NCI-H2196 (cell line): ENCODE data around the gene DOP1B.
A peak's percentile ranks its signal among the peaks of the same experiment; 100 is the strongest.
"Not testable (repeated sequence)": the region's sequence is repeated elsewhere in the genome, so short reads cannot be mapped to it uniquely, and the experiment has no call there.

Experiments
- DNase-seq: peaks from one replicate; lab custom pipeline; 2025; ENCODE audit not compliant: unreplicated experiment; lab: John Stamatoyannopoulos, UW

DOP1B gene, protein sequence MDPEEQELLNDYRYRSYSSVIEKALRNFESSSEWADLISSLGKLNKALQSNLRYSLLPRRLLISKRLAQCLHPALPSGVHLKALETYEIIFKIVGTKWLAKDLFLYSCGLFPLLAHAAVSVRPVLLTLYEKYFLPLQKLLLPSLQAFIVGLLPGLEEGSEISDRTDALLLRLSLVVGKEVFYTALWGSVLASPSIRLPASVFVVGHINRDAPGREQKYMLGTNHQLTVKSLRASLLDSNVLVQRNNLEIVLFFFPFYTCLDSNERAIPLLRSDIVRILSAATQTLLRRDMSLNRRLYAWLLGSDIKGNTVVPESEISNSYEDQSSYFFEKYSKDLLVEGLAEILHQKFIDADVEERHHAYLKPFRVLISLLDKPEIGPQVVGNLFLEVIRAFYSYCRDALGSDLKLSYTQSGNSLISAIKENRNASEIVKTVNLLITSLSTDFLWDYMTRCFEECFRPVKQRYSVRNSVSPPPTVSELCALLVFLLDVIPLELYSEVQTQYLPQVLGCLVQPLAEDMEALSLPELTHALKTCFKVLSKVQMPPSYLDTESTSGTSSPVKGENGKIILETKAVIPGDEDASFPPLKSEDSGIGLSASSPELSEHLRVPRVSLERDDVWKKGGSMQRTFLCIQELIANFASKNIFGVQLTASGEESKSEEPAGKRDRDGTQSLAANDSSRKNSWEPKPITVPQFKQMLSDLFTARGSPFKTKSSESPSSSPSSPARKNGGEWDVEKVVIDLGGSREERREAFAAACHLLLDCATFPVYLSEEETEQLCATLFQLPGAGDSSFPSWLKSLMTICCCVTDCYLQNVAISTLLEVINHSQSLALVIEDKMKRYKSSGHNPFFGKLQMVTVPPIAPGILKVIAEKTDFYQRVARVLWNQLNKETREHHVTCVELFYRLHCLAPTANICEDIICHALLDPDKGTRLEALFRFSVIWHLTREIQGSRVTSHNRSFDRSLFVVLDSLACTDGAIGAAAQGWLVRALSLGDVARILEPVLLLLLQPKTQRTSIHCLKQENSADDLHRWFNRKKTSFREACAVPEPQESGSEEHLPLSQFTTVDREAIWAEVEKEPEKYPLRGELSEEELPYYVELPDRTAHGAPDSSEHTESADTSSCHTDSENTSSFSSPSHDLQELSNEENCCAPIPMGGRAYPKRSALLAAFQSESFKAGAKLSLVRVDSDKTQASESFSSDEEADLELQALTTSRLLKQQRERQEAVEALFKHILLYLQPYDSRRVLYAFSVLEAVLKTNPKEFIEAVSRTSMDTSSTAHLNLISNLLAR (N-terminal part only)

DNA sequence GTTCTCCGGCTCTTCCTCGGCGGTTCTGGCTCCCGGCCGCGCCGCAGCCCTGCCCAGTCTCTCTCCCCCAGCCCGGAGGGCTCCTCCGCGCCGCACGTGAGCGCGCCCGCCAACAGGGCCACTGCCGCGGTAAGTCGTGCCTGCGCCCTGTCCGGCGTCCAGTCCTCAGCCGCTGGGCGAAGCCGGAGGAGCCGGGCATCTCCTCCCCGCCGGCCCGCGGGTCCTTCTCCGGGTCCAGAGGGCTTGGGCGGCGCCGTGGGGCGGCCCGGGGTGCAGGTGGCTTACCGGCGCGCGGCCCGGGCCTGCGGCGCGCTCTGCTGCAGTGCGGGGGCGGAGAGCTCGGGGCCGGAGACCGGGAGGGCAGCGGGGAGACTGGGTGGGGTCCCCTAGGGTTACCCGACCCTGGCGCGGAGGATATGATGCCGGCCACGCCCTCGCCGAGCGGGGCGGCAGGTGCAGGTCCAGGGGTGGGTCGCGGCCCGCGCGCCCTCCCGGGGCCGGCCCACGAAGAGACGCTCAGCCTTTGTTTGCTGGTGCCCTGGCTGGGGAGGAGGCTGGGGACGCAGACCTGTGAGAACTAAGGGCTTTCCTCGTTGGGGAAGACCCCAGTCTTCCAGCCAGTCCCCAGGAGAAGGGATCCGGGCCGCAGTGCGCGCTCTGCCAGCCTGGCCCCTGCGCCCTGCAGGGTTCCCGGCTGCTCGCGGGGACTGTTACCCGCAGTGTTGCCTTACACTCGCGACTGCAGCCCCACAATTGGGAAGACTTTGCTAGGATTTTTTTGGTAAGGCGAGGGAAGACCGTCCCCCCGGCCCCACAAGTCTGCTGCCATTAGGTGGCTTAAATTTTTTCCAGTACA is at the start of gene DOP1B:
Gene DOP1B (plus strand): TSS at position 10 of the 856 bp plus-strand sequence. CDS start 7,910 bp downstream, outside the sequence.
- DNase-seq, result peak; percentile 35

DNA sequence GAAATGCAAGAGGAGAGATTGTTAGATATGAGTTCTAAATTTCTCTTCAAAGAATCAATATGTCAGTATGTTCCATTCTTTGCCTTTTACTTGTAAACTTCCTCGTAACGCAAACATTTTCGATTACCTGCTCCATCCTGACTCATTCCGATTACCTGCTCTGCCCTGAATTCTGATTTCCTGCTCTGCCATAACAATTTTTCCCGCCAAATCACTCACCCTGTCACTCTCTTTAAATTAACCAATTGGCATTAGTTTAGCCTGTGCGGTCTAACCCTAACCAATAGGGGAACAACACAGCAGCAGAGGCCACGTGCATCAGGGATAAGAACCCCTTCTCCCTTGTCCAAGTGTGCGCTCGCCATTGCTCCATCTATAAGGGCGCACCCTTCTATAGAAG is 46.8 kb upstream of the DOP1B start:
- no peak for DNase-seq

DNA sequence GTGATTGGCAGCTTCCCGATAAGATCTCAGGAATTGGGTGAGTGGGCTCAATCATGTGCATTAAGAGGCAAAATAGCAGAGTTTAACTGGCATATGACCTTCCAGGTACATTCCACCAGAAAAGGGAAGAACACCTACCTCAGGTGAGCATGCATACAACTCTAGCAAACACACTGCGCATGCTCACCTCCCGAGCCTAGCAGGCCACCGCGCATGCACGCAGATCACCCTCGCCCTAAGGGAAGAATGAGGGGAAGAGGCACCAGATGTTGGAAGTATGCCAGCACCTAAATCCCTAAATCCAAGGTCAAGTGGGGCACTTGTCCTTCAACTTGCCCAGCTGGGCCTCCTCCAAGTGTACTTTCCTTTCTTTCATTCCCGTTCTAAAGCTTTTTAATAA is 45.4 kb upstream of the DOP1B start:
- no peak for DNase-seq

DNA sequence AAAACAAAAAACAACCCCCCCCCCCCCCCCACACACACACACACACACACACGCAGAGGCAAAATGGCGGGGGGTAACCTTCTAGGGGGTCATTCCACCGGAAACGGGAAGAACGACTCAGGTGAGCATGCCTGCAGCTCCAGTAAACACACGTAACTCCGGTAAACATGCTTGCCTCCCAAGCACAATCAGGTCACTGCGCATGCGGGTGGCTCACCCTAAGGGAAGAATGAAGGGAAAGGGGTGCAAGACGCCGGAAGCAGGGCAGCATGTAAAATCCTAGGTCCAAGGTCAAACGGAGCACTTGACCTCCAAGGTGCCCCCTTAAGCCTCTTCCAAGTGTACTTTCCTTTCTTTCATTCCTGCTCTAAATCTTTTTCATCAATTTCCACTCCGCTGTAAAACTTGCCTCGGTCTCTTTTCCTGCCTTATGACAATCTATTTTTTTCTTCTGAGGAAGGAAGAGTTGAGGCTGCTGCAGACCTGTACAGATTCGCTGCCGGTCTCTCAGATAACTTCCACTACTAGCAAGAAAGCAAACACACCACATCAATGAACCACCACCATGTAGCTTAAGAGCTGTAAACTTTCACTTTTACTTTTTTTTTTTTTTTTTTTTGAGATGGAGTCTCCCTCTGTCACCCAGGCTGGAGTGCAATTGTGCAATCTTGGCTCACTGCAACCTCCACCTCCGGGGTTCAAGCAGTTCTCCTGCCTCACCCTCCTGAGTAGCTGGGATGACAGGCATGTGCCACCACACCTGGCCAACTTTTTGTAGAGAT is 42.8 kb upstream of the DOP1B start:
- DNase-seq, result peak; percentile 67

DNA sequence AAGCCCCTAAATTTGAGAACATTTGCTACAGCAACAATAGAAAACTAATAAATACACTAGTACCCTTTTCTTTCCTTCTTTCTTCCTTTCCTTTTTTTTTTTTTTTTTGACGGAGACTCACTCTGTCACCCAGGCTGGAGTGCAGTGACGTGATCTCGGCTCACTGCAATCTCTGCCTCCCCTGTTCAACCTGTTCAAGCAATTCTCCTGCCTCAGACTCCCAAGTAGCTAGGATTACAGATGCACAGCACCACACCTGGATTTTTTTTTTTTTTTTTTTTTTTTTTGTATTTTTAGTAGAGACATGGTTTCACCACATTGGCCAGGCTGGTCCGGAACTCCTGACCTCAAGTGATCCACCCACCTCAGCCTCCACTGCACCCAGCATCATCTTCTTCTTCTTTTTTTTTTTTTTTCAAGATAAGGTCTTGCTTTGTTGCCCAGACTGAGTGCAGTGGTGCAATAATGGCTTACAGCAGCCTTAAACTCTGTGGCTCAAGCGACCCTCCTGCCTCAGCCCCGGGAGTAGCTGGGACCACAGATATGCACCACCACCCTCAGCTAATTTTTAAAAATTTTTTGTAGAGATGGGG is 41.4 kb upstream of the DOP1B start:
- no peak for DNase-seq

DNA sequence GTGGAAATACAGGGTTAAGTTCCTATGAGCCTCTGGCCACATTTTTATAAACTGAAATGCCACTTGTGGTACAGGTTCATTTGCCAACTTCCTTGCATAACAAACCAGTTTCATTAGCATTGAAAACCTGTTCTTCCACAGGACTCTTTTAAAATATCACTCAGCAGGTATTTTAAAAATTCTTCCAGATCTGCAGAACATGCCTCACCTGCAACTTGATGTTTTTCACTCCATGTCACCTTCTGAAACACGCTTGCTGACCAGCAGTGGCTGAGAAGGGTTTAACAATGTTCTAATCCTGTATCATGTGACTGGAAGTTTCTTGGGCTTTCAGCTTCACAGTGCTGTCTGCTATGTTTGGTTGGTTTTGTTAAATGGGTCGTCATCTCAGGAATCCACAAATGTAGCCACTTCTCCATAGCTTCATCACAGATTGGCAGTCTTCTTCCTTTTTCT is 39.3 kb upstream of the DOP1B start:
- DNase-seq, result no peak

DNA sequence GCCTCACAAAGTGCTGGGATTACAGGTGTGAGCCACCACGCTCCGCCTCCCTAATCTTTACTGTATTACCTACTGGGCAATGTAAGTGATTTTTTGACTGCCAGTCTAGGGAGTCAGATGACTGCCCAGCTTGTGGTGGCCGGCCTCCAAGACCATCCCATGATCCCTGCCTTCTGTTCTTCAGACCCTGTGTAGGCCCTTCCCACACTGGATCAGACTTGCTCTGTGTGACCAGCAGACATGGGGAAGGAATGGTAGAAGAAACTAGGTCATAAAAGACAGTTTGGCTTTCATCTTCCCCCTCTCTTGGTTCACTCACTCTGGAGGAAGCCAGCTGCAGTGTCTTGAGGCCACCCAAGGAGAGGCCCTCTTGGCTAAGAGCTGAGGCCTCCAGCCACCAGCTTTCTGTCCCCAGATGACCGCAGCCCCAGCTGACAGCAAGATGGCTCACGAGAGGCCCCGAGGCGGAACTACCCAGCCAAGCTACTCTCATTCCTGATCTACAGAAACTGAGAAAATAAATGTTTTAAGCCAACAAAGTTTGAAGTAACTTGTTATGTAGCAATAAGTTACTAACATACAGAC is 36.2 kb upstream of the DOP1B start:
- no peak for DNase-seq

DNA sequence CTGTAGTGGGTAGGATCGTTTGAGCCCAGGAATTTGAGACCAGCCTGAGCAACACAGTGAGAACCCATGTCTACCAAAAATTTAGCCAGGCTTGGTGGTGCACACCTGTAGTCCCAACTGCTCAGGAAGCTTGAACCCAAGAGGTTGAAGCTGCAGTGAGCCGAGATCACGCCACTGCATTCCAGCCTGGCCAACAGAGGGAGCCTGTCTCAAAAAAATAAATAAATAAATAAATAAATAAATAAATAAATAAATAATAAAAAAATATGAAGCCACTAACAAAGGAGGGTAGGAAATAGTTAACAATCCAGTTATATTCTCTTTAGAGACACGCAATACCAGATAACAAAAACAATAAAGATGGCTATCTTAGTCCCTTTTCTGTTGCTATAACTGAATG is 33.6 kb upstream of the DOP1B start:
- no peak for DNase-seq

DNA sequence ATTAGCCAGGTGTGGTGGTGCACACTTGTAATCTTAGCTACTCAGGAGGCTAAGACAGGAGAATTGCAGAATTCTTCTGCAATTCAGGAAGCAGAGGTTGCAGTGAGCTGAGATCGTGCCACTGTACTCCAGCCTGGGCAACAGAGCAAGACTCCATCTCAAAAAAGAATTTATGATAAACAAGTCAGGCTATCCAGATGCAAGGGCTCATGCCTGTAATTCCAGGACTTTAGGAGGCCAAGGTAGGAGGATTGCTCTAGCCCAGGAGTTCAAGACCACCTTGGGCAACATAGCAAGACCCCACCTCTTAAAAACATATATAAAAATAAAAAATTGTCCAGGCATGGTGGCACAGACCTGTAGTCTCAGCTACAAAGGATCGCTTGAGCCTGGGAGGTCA is 32.2 kb upstream of the DOP1B start:
- DNase-seq, result no peak

DNA sequence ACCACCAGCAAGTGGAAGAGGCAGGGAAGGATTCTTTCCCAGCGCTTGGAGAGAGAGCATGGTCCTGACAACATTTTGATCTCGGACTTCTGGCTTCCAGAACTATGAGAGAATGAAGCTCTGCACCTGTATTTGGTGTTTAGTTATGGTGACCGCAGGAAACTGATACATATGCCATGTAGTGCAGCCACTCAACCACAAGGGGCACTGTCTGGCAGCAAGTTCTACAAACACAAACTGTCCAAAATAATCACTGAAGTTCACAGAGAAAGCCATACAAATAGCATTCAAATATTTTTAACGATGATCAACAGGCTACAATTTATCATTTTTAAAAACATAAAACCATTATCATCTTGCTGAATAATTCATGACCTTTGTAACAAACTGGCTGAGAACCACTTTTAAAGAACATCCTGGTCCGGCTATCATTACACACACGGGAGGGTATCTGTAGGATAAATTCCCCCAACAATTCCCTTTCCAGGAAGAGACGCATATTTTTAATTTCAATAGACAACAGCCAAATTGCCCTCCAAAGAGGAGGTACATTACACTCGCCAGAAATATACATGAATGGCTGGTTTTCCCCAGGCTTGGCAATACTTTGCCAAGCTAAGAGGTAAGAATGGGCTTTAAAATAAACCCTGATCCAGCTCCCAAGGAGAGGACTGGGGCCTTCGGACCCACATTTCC is 31.0 kb upstream of the DOP1B start:
- peak; percentile 76 for DNase-seq

DNA sequence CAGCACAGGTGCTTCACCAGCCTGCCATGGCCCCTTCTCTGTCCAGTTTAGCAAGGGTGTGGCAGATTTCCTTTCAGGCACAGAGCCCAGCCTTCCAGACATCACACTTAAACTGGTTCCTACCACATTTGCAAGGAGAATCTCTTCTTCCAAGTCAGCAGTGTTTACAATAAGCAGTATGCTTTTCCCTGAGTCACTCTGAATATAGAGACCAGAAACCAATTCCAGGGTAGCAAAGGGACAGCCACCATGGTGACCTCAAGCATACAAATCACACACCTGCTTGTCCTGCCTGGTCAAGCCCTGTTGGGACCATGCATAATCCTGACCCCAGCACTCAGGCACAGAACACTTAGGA is 30.4 kb upstream of the DOP1B start:
- DNase-seq, result no peak

DNA sequence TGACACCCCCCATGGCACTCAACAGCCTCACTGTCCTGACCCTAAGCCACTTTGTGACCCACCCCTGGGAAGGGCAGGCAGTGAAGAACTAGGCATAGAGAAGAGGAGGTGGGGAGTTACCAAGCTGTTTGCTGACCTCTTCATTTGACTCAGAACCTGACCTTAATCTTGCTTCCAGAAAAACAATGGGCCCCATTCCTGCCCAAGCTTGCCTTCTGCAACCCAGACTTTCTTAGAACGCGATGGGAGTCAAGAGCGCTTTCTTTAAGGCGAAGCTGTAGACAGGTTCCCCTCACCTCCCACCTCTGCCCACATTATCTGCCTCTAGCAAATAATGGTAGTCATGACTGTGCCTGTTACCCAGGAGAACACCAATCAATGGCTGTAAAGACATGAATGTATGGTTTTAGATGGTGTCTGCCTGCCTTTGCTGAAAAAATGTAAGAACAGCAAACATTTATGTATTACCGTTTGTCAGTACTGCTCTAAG is 30.0 kb upstream of the DOP1B start:
- DNase-seq, result no peak

DNA sequence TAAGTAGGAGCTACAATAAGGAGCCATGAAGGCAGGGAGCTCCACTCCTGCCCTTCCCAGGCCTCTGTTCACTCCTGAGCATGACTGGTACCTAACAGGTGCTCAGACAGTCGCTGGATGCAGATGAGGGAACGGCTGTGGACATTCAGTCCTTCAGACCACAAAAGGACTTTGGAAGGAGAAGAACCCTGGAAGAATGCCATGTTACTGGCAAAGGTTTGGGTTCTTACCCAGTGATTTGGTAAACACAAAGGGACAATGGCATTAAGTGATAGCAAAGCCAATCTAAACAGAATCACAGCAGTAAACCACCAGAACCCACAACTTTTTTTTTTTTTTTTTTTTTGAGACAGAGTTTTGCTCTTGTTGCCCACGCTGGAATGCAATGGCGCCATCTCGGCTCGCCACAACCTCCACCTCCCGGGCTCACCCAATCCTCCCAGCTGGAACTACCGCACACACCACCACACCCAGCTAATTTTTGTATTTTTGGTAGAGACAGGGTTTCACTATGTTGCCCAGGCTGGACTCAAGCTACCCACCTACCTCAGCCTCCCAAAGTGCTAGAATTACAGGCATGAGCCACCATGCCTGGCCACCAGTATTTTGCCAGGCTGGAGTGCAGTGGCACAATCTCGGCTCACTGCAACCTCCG is 29.2 kb upstream of the DOP1B start:
- DNase-seq, result peak; percentile 52

DNA sequence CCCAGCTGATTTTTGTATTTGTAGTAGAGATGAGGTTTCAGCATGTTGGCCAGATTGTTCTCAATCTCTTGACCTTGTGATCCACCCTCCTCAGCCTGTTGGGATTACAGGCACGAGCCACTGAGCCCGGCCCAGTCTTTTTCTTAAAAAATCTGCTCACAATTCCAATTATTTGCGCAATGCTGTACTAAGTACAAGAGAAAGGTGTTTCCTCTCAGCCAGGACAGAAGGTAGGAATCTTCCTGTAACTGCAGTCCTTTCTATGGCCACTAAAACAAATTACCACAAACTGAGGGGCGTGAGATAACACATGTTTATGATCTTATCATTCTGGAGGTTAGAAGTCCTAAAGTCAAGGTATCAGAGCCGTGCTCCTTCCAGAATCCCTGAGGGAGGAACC is 28.6 kb upstream of the DOP1B start:
- no peak for DNase-seq

DNA sequence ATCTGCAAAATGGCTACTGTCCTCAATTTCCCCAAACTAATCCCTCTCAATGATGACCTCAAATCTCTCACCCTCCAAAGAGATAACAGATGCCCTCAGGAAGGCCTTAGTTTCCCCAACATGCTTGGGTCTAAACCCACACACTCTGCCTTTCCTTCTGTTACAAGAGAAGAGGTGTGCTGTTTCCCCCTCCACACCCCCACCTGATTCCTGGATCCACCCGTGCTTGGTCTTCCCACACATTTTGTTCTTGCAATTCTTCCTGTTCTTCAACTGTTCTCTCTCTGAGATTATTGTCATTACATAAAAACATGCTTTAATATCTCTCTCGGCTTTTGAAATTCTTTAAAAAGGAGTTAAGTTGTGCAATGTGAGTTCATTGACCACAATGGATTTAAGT is 27.4 kb upstream of the DOP1B start:
- DNase-seq, result no peak

DNA sequence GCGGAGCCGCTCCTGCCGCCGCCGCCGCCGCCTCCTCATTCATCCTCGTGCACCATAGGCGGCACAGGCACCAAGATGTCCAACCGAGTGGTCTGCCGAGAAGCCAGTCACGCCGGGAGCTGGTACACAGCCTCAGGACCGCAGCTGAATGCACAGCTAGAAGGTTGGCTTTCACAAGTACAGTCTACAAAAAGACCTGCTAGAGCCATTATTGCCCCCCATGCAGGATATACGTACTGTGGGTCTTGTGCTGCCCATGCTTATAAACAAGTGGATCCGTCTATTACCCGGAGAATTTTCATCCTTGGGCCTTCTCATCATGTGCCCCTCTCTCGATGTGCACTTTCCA is 26.2 kb upstream of the DOP1B start:
- DNase-seq, result not testable (repeated sequence)

DNA sequence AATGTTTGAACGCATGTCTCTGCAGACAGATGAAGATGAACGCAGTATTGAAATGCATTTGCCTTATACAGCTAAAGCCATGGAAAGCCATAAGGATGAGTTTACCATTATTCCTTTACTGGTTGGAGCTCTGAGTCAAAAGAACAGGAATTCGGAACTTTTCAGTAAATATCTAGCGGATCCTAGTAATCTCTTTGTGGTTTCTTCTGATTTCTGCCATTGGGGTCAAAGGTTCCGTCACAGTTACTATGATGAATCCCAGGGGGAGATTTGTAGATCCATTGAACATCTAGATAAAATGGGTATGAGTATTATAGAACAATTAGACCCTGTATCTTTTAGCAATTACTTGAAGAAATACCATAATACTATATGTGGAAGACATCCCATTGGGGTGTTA is 25.8 kb upstream of the DOP1B start:
- DNase-seq, result not testable (repeated sequence)

DNA sequence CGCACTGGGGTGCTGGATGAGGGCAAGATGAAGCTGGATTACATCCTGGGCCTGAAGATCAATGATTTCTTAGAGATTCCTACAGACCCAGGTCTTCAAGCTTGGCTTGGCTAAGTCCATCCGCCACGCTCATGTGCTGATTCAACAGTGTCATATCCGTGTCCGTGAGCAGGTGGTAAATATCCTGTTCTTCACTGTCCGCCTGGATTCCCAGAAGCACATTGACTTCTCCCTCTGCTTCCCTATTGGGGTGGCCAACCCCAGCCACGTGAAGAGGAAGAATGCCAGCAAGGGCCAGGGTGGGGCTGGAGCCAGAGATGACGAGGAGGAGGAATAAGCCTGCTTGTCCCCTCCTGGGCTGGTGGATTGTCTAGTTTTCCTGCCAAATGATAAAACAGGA is 23.9 kb upstream of the DOP1B start:
- no peak for DNase-seq
